ENCODE measurements around the gene PRDM16. TPM values are rescaled to one million over a fixed set of nuclear protein-coding genes. Genes with fewer than 3 reads are reported as not detected.

The PRDM16 gene
- total and polyA plus RNA-seq, 2 of the 4 experiments (the other 2 are of a cell fraction) = 0.02 TPM; not detected in 1

GRCh38 chr1:3236361-3236760 lies 167.4 kb downstream of the PRDM16 start:
- TF ChIP-seq MXI1 (IDR thresholded peaks at IDR 0.05; ENCODE audit: borderline replicate concordance, low read depth, low read length) = no peak
- no peak for TF ChIP-seq MAFK (IDR thresholded peaks at IDR 0.05; ENCODE audit: low read depth, low read length)
- no peak for TF ChIP-seq SMC3 (IDR thresholded peaks at IDR 0.05; ENCODE audit: low read depth, low read length)
- TF ChIP-seq CTCF (conservative IDR thresholded peaks at IDR 0.05; ENCODE audit: low read depth, low read length) = no peak
- TF ChIP-seq FOS (IDR thresholded peaks at IDR 0.05; ENCODE audit: low read depth, low read length) = no peak
- TF ChIP-seq CHD1 (IDR thresholded peaks at IDR 0.05; ENCODE audit: low read depth, low read length) = no peak
- TF ChIP-seq RCOR1 (IDR thresholded peaks at IDR 0.05; ENCODE audit: insufficient replicate concordance, low read length) = no peak
- TF ChIP-seq USF2 (IDR thresholded peaks at IDR 0.05; ENCODE audit: low read depth, low read length) = no peak
- no peak for TF ChIP-seq RFX5 (IDR thresholded peaks at IDR 0.05; ENCODE audit: low read depth, low read length)
- TF ChIP-seq MAZ (IDR thresholded peaks at IDR 0.05; ENCODE audit: borderline replicate concordance, low read depth, low read length) = no peak
- no peak for TF ChIP-seq CEBPB (IDR thresholded peaks at IDR 0.05; ENCODE audit: low read depth, low read length)
- TF ChIP-seq RAD21 (IDR thresholded peaks at IDR 0.05; ENCODE audit: low read length) = no peak
- TF ChIP-seq BHLHE40 (IDR thresholded peaks at IDR 0.05; ENCODE audit: low read depth, low read length) = no peak
- no peak for TF ChIP-seq POLR2A (IDR thresholded peaks at IDR 0.05; ENCODE audit: low read depth, low read length)
- TF ChIP-seq ELK1 (IDR thresholded peaks at IDR 0.05; ENCODE audit: borderline replicate concordance, low read depth, low read length) = no peak
- TF ChIP-seq NFE2L2 (IDR thresholded peaks at IDR 0.05; ENCODE audit: low read depth, low read length) = no peak
- Histone ChIP-seq H3K4me3 (ENCODE audit: insufficient read depth, low read depth, low read length) (no peak overlapping the region), H2BK20ac (ENCODE audit: low read depth, low read length) (no peak overlapping the region), H2AK9ac (replicated peaks; ENCODE audit: low read depth, low read length, poor library complexity) (no peak overlapping the region), H2BK5ac (ENCODE audit: low read depth, low read length, poor library complexity, severe bottlenecking) (no peak overlapping the region), H3K36me3 (ENCODE audit: control insufficient read depth, insufficient read depth, low read length) (no peaks in the 10 kb centered on the region), H4K5ac (ENCODE audit: low read depth, low read length) (no peak overlapping the region), H3K4me1 (ENCODE audit: control insufficient read depth, insufficient read depth, low read length) (no peaks in the 10 kb centered on the region), H4K91ac (ENCODE audit: insufficient read depth, low read depth, low read length) (no peak overlapping the region), H3K79me1 (ENCODE audit: low read depth in 1 of 2, low read length in 2 of 2) (no peaks in the 10 kb centered on the region), H3K4ac (ENCODE audit: low read depth, low read length) (no peak overlapping the region), H3K23ac (ENCODE audit: low read depth, low read length) (no peak overlapping the region), H2AK5ac (ENCODE audit: low read depth, low read length) (no peak overlapping the region), H3K56ac (ENCODE audit: extremely low read depth, insufficient read depth, low read length) (no peak overlapping the region), H3K9me1 (ENCODE audit: insufficient read depth, low read length) (no peaks in the 10 kb centered on the region), H4K8ac (ENCODE audit: low read depth in 2 of 2, low read length in 2 of 2) (no peak overlapping the region), H3K27me3 (ENCODE audit: control insufficient read depth, insufficient read depth, low read length) (no peaks in the 10 kb centered on the region; the same call in 1 of the 2 replicates), H3K18ac (ENCODE audit: low read depth, low read length) (no peak overlapping the region), H2BK120ac (ENCODE audit: low read depth, low read length) (no peak overlapping the region), H3K9ac (ENCODE audit: low read depth, low read length) (no peak overlapping the region), H3K9me3 (ENCODE audit: control insufficient read depth, insufficient read depth, low read length) (peaks cover 4% of the 10 kb centered on the region), H3K4me2 (ENCODE audit: low read depth, low read length) (no peak overlapping the region), H2AFZ (replicated peaks; ENCODE audit: low read length, poor library complexity) (no peak overlapping the region), H3K14ac (replicated peaks; ENCODE audit: low read depth, low read length) (no peak overlapping the region), H2BK15ac (ENCODE audit: low read depth, low read length) (no peak overlapping the region), H3K27ac (ENCODE audit: insufficient read depth, low read length) (no peak overlapping the region), H4K20me1 (ENCODE audit: insufficient read depth, low read length) (no peaks in the 10 kb centered on the region)
- 100% methylated on average over 1 of the region's 9 CpGs; no CpG with 5 or more reads in 1 of the 2 experiments for WGBS, 2 experiments (ENCODE audit: extremely low coverage in 2 of 2, insufficient read length in 1 of 2)
- intact Hi-C loops (cut with micrococcal nuclease) (no loop called here), dilution Hi-C loops (cut with HindIII; ENCODE audit: low sequenced_read_pairs, unreplicated experiment) (no loop called here), in situ Hi-C loops (cut with MboI; ENCODE audit: low sequenced_read_pairs) (loop anchor here (10.0 kb wide), 1 partner anchor 62 kb away; no protein-coding TSS in a partner anchor)
- POLR2A ChIA-PET (ENCODE audit: unreplicated experiment) = no interaction called here
- no peak for DNase-seq
- BruUV-seq (replicated peaks) = no TSS peak
- no peak for ATAC-seq (ENCODE audit: low read depth)
- CTCF ChIA-PET = no interaction called here
